DOHH2 (cell line): Measurements from ENCODE around the gene DGAT2.

Source experiments
- CTCF ChIP-seq: fragments of 200-600 bp; sonication (generic); IDR thresholded peaks from one replicate; pipeline ENCODE4 v1.5.1; 2014; ENCODE audit warnings: antibody characterized with exemption, mild to moderate bottlenecking, low read depth, low read length; ENCODE audit not compliant: poor library complexity, severe bottlenecking
- EZH2phosphoT487 ChIP-seq: fragments of 200-600 bp; sonication (generic); IDR thresholded peaks from 2 replicates; pipeline ENCODE4 v1.6.1; 2017; ENCODE audit warnings: borderline replicate concordance, mild to moderate bottlenecking, antibody characterized with exemption, low read length, moderate library complexity, mixed read lengths

GRCh38 chr11:75733071-75733430, 35.5 kb upstream of the DGAT2 start:
- TF ChIP-seq CTCF (no peak), EZH2phosphoT487 (no peak)
